K562 (cell line): ENCODE measurements around the gene GEMIN4. TPM values are rescaled to one million over a fixed set of nuclear protein-coding genes. Genes with fewer than 3 reads are reported as not detected.

Source experiments
- BRD9 ChIP-seq: fragments of 450-650 bp; IDR thresholded peaks from 2 replicates; pipeline ENCODE4 v1.6.1; 2018; ENCODE audit warnings: low read depth; ENCODE audit not compliant: partially characterized antibody
- CCNT2 ChIP-seq: IDR thresholded peaks from 2 replicates; pipeline ENCODE4 v1.6.1; 2011; ENCODE audit warnings: borderline replicate concordance, low read depth, mild to moderate bottlenecking, moderate library complexity, mixed read lengths, low read length; ENCODE audit not compliant: insufficient read length; ENCODE audit errors: extremely low read depth
- HMGN3 ChIP-seq: IDR thresholded peaks from 2 replicates; pipeline ENCODE4 v1.6.1; 2011; ENCODE audit warnings: borderline replicate concordance, low read depth, mild to moderate bottlenecking, mixed read lengths, low read length; ENCODE audit not compliant: insufficient read length; ENCODE audit errors: extremely low read depth
- L3MBTL2 ChIP-seq: fragments of 450-650 bp; IDR thresholded peaks from 2 replicates; pipeline ENCODE4 v1.6.1; 2016; ENCODE audit warnings: mild to moderate bottlenecking, moderate library complexity
- NCOA6 ChIP-seq: fragments of 450-650 bp; IDR thresholded peaks from 2 replicates; pipeline ENCODE4 v1.6.1; 2017; ENCODE audit warnings: mild to moderate bottlenecking
- OTX1 ChIP-seq: fragments of 450-650 bp; formaldehyde crosslinking; IDR thresholded peaks from 2 replicates; pipeline ENCODE4 v1.4.0; 2022; ENCODE audit warnings: mild to moderate bottlenecking
- PHB ChIP-seq: fragments of 250-450 bp; sonication (Bioruptor Pico); IDR thresholded peaks from 2 replicates; pipeline ENCODE4 v1.5.0; 2021
- PHF21A ChIP-seq: fragments of 450-650 bp; IDR thresholded peaks from 2 replicates; pipeline ENCODE4 v1.6.1; 2017; ENCODE audit warnings: low read depth, borderline replicate concordance
- PURB ChIP-seq: sonication (generic); formaldehyde crosslinking; IDR thresholded peaks from 2 replicates; pipeline ENCODE4 v1.9.0; 2021; ENCODE audit warnings: low read depth, mild to moderate bottlenecking, missing genetic modification reagents
- RBFOX2 ChIP-seq: fragments of 200-400 bp; formaldehyde crosslinking; IDR thresholded peaks from 2 replicates; pipeline ENCODE4 v1.6.1; 2017; ENCODE audit warnings: low read depth, mild to moderate bottlenecking, low read length, moderate library complexity
- RCOR1 ChIP-seq, 2 experiments: IDR thresholded peaks; 2 replicates each; pipeline ENCODE4 v1.6.1; 2012; ENCODE audit warnings: low read depth in 2 of 2, low read length in 2 of 2, borderline replicate concordance in 1 of 2, improper control_type of control experiment in 1 of 2
- SP1 ChIP-seq: sonication (generic); formaldehyde crosslinking; IDR thresholded peaks from 2 replicates; pipeline ENCODE4 v1.8.1; 2022; ENCODE audit warnings: mild to moderate bottlenecking, missing genetic modification reagents
- TCF3 ChIP-seq: sonication (generic); formaldehyde crosslinking; IDR thresholded peaks from 2 replicates; pipeline ENCODE4 v1.4.0; 2020; ENCODE audit warnings: mild to moderate bottlenecking, missing genetic modification reagents
- XRCC5 ChIP-seq: fragments of 200-400 bp; formaldehyde crosslinking; IDR thresholded peaks from 2 replicates; pipeline ENCODE4 v1.6.1; 2017; ENCODE audit warnings: low read depth, mild to moderate bottlenecking, low read length
- ZFX ChIP-seq: sonication (generic); formaldehyde crosslinking; IDR thresholded peaks from 2 replicates; pipeline ENCODE4 v1.8.0; 2022; ENCODE audit warnings: mild to moderate bottlenecking, missing genetic modification reagents, moderate library complexity
- polyA plus RNA-seq, 8 experiments: library from polyadenylated mRNA; depleted of rRNA in 4 of 8; stranded (reverse) in 5 of 8; unstranded in 3 of 8; fragments of >200 nt; fragmentation: Nextera tagmentation in 2 of 8; fragmentation: Illumina TruSeq in 1 of 8; extraction: Ambion mirVana in 2 of 8; extraction: Trizol in 1 of 8; gene quantifications; 2 replicates each; pipeline versions ENCODE4 v1.2.1 to v1.2.3, GENCODE V29; 2011 to 2014; ENCODE audit warnings: inconsistent platforms in 1 of 8, missing spikeins in 1 of 8
- total RNA-seq, 7 experiments: library from RNA; depleted of rRNA in 6 of 7; stranded (reverse); fragments of >200 nt in 6 of 7; fragmentation: Illumina TruSeq in 2 of 7; extraction: Trizol in 2 of 7; gene quantifications; 2 replicates each; pipeline versions ENCODE4 v1.2.1 to v1.2.3, GENCODE V29; 2011 to 2021; ENCODE audit warnings: low replicate concordance in 1 of 7
- TF ChIP-seq, protein P1 (sequence below): fragments of 450-650 bp; IDR thresholded peaks from 2 replicates; pipeline ENCODE4 v1.6.1; 2016; ENCODE audit warnings: borderline replicate concordance
- TF ChIP-seq, protein P2 (sequence below): fragments of 450-650 bp; IDR thresholded peaks from 2 replicates; pipeline ENCODE4 v1.7.1; 2018; ENCODE audit warnings: mild to moderate bottlenecking, low read depth; ENCODE audit not compliant: partially characterized antibody
- TF ChIP-seq, protein P3 (sequence below): fragments of 250-450 bp; sonication (Bioruptor Pico); IDR thresholded peaks from 2 replicates; pipeline ENCODE4 v1.9.0; 2021; ENCODE audit warnings: mild to moderate bottlenecking
- TF ChIP-seq, protein P4 (sequence below): fragments of 250-450 bp; sonication (Bioruptor Pico); IDR thresholded peaks from 2 replicates; pipeline ENCODE4 v1.8.0; 2021; ENCODE audit warnings: moderate library complexity, mild to moderate bottlenecking, inconsistent platforms
- TF ChIP-seq, protein P5 (sequence below): fragments of 250-450 bp; sonication (Bioruptor Pico); IDR thresholded peaks from 2 replicates; pipeline ENCODE4 v1.4.0; 2020; ENCODE audit warnings: mild to moderate bottlenecking

GEMIN4 gene
- total and polyA plus RNA-seq, 9 of the 15 experiments (the other 6 are each of a cell fraction or from before 2014, with no cell fraction given), result 1.8 to 42.5 (median 10.8) TPM

DNA sequence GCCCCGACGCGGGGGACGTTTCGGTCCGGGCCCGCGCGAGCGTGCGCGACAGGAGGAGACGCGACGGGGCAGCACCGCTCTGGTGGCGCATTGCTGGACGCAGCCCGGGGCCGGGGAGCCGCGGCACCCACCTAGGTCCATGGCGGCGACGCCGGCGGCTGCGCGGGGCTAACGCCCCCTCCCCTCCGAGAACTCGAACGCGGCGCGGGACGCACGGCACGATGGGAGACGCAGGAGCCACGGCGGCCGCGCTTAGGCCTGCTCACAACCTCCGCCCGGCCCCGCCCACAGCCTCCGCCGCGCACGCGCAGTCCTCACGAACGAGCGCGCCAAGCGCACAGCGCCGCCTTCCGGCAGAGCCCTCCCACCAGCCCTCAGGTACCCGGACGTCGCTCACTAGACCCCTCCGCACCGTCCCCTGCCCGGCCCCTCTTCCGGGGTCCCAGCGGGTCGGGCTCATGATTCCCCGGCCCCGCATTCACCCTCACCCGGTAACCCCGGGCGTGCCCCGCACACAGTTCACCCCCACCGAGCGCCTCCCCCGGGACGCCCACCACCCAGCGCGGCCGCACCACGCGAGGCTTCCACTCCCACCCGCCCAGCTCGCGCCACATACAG, at the start of gene GEMIN4 (continued):
- TF ChIP-seq, protein P1, sequence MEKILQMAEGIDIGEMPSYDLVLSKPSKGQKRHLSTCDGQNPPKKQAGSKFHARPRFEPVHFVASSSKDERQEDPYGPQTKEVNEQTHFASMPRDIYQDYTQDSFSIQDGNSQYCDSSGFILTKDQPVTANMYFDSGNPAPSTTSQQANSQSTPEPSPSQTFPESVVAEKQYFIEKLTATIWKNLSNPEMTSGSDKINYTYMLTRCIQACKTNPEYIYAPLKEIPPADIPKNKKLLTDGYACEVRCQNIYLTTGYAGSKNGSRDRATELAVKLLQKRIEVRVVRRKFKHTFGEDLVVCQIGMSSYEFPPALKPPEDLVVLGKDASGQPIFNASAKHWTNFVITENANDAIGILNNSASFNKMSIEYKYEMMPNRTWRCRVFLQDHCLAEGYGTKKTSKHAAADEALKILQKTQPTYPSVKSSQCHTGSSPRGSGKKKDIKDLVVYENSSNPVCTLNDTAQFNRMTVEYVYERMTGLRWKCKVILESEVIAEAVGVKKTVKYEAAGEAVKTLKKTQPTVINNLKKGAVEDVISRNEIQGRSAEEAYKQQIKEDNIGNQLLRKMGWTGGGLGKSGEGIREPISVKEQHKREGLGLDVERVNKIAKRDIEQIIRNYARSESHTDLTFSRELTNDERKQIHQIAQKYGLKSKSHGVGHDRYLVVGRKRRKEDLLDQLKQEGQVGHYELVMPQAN, result 0 out of 2 replicates have a peak, but pooled peaks have one; percentile 50
- TF ChIP-seq, protein P2, sequence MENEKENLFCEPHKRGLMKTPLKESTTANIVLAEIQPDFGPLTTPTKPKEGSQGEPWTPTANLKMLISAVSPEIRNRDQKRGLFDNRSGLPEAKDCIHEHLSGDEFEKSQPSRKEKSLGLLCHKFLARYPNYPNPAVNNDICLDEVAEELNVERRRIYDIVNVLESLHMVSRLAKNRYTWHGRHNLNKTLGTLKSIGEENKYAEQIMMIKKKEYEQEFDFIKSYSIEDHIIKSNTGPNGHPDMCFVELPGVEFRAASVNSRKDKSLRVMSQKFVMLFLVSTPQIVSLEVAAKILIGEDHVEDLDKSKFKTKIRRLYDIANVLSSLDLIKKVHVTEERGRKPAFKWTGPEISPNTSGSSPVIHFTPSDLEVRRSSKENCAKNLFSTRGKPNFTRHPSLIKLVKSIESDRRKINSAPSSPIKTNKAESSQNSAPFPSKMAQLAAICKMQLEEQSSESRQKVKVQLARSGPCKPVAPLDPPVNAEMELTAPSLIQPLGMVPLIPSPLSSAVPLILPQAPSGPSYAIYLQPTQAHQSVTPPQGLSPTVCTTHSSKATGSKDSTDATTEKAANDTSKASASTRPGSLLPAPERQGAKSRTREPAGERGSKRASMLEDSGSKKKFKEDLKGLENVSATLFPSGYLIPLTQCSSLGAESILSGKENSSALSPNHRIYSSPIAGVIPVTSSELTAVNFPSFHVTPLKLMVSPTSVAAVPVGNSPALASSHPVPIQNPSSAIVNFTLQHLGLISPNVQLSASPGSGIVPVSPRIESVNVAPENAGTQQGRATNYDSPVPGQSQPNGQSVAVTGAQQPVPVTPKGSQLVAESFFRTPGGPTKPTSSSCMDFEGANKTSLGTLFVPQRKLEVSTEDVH, result peak; percentile 38
- TF ChIP-seq OTX1 (CRISPR knock-in tag) (0 out of 2 replicates have a peak, but pooled peaks have one; percentile 33), PHB (0 out of 2 replicates have a peak, but pooled peaks have one; percentile 26), RBFOX2 (peak; percentile 86), ZFX (CRISPR knock-in tag) (peak; percentile 94), PHF21A (no peak), XRCC5 (0 out of 2 replicates have a peak, but pooled peaks have one; percentile 65), HMGN3 (peak; percentile 73), BRD9 (peak; percentile 27), SP1 (CRISPR knock-in tag) (peak; percentile 72), NCOA6 (peak; percentile 42), TCF3 (no peak), RCOR1 (IDR thresholded peaks at IDR 0.05; ENCODE audit: borderline replicate concordance in 1 of 2, low read depth in 2 of 2, low read length in 2 of 2) (peak in 1 of 2 experiments; percentile 38; a peak in 1 of 4 replicates), L3MBTL2 (peak; percentile 83), PURB (CRISPR knock-in tag) (no peak), CCNT2 (peak; percentile 81)
- TF ChIP-seq, protein P3, sequence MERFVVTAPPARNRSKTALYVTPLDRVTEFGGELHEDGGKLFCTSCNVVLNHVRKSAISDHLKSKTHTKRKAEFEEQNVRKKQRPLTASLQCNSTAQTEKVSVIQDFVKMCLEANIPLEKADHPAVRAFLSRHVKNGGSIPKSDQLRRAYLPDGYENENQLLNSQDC (CRISPR knock-in tag), result no peak
- TF ChIP-seq, protein P4, sequence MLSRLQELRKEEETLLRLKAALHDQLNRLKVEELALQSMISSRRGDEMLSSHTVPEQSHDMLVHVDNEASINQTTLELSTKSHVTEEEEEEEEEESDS, result no peak
- TF ChIP-seq, protein P5, sequence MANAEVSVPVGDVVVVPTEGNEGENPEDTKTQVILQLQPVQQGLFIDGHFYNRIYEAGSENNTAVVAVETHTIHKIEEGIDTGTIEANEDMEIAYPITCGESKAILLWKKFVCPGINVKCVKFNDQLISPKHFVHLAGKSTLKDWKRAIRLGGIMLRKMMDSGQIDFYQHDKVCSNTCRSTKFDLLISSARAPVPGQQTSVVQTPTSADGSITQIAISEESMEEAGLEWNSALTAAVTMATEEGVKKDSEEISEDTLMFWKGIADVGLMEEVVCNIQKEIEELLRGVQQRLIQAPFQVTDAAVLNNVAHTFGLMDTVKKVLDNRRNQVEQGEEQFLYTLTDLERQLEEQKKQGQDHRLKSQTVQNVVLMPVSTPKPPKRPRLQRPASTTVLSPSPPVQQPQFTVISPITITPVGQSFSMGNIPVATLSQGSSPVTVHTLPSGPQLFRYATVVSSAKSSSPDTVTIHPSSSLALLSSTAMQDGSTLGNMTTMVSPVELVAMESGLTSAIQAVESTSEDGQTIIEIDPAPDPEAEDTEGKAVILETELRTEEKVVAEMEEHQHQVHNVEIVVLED (CRISPR knock-in tag), result peak; percentile 83
